ENCODE measurements around the gene FOXD1. TPM values are rescaled to one million over a fixed set of nuclear protein-coding genes. Genes with fewer than 3 reads are reported as not detected.

The FOXD1 gene
- total RNA-seq, 2 donors from 2014 or later, result not detected

DNA sequence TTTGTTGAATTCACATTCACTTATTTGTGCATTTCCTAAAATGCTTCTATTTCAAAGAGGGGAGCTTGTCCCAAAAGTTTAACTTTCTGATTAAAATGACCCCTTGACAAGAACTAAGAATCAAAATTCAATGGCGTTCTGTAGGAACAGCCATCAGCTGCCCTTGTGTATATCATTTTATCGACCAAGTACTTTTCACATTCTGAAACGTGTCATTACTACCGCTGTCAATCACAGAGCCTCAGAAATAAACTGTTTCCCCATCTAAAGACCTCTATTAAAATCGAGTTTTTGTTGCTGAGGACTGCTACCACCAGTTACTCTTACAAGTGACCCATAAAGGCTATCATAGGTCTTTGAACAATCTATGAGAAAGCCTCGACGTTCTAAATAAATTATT is 1.6 kb upstream of the FOXD1 start:
- WGBS, 2 donors, result 8 to 11% methylated on average over 7 of the region's 7 CpGs
- intact Hi-C loops (cut with DNase I), result no loop called here
- DNase-seq (no peak), ATAC-seq (no peak)
- Histone ChIP-seq H3K36me3 (replicated peaks in 1 of 2; ENCODE audit: insufficient read depth in 1 of 2, low read depth in 2 of 2) (no peaks in the 10 kb centered on the region), H3K27ac (no peak overlapping the region), H3K27me3 (peaks cover 9 to 50% of the 10 kb centered on the region in 2 donors), H3K4me3 (no peak overlapping the region), H3K9me3 (no peaks in the 10 kb centered on the region), H3K4me1 (peaks cover 22% of the 10 kb centered on the region)
- TF ChIP-seq POLR2A (IDR thresholded peaks at IDR 0.05) (no peak), CTCF (IDR thresholded peaks at IDR 0.05) (no peak)

GRCh38 chr5:73447530-73448462 is 781 bp downstream of the FOXD1 start:
- TF ChIP-seq POLR2A (IDR thresholded peaks at IDR 0.05) (no peak), CTCF (IDR thresholded peaks at IDR 0.05) (no peak)
- Histone ChIP-seq H3K27me3 (peaks cover 9 to 71% of the 10 kb centered on the region in 2 donors), H3K36me3 (replicated peaks in 1 of 2; ENCODE audit: insufficient read depth in 1 of 2, low read depth in 2 of 2) (no peaks in the 10 kb centered on the region), H3K27ac (no peak overlapping the region), H3K4me3 (no peak overlapping the region), H3K9me3 (no peaks in the 10 kb centered on the region), H3K4me1 (peaks cover 22% of the 10 kb centered on the region)
- ATAC-seq, result peak; percentile 22
- DNase-seq, result peak in 1 of 4 donors; percentile 17
- 2 to 3% methylated on average over 12 to 106 of the region's 127 CpGs for WGBS, 2 donors
- intact Hi-C loops (cut with DNase I), result loop anchor here (5.0 kb wide), 1 partner anchor 230 kb away; no protein-coding TSS in a partner anchor

- H3K4me1 ChIP-seq, result peaks cover 22% of the 10 kb centered on the region
- no peaks in the 10 kb centered on the region for H3K36me3 ChIP-seq (replicated peaks in 1 of 2; ENCODE audit: insufficient read depth in 1 of 2, low read depth in 2 of 2)
- no peak for TF ChIP-seq CTCF (IDR thresholded peaks at IDR 0.05)
- no peak for TF ChIP-seq POLR2A (IDR thresholded peaks at IDR 0.05)
- 7 to 15% methylated on average over 19 to 68 of the region's 119 CpGs for WGBS, 2 donors
- no peak for DNase-seq
- H3K9me3 ChIP-seq, result no peaks in the 10 kb centered on the region
- no peak overlapping the region for H3K4me3 ChIP-seq
- H3K27me3 ChIP-seq, result peaks cover 9 to 78% of the 10 kb centered on the region in 2 donors
- intact Hi-C loops (cut with DNase I), result loop anchor here (5.0 kb wide), 1 partner anchor 230 kb away; no protein-coding TSS in a partner anchor
- no peak overlapping the region for H3K27ac ChIP-seq
- peak; percentile 40 for ATAC-seq
Measured at GRCh38 chr5:73446631-73447529, 1.7 kb downstream of the FOXD1 start.

GRCh38 chr5:73445665-73446630 is 2.6 kb downstream of the FOXD1 start:
- H3K27me3 ChIP-seq, result peaks cover 9 to 70% of the 10 kb centered on the region in 2 donors
- no peak overlapping the region for H3K27ac ChIP-seq
- no peaks in the 10 kb centered on the region for H3K36me3 ChIP-seq (replicated peaks in 1 of 2; ENCODE audit: insufficient read depth in 1 of 2, low read depth in 2 of 2)
- TF ChIP-seq POLR2A (IDR thresholded peaks at IDR 0.05), result no peak
- TF ChIP-seq CTCF (IDR thresholded peaks at IDR 0.05), result no peak
- intact Hi-C loops (cut with DNase I), result loop anchor here (5.0 kb wide), 1 partner anchor 229 kb away; no protein-coding TSS in a partner anchor
- DNase-seq (no peak), ATAC-seq (no peak)
- H3K9me3 ChIP-seq, result no peaks in the 10 kb centered on the region
- H3K4me1 ChIP-seq, result peaks cover 13% of the 10 kb centered on the region
- WGBS, 2 donors, result 19 to 24% methylated on average over 7 of the region's 7 CpGs
- H3K4me3 ChIP-seq, result no peak overlapping the region

All from body of pancreas (tissue), 4 donors.